HG02885 (cell line): ENCODE measurements around the gene ZNF532.
A peak's percentile ranks its signal among the peaks of the same experiment; 100 is the strongest.

Source experiments
- ATAC-seq: cut with Tn5 transposase; IDR thresholded peaks from one replicate; pipeline ENCODE4 v1.9.1; 2021; ENCODE audit warnings: mild to moderate bottlenecking; ENCODE audit not compliant: unreplicated experiment, poor library complexity

ZNF532 gene

GRCh38 chr18:58929206-58929605 lies 64.5 kb downstream of the ZNF532 start:
- ATAC-seq: no peak

DNA sequence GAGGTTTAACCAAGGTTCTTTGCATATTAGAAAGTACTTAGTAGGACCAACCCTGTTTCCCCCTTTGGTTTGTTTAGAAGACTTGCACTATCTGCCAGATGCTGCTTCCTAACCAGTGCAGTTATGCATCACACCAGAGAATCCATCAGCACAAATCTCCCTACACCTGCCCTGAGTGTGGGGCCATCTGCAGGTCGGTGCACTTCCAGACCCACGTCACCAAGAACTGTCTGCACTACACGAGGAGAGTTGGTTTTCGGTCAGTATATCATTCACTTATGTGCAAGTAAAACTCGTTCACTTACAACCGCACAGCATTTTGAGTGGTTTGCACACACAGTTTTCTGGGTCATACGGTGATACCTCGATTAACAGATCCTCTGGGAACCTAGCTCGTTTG lies 69.7 kb downstream of the ZNF532 start:
- ATAC-seq: no peak

- no peak for ATAC-seq
Measured at GRCh38 chr18:58934933-58935577, 70.4 kb downstream of the ZNF532 start.

DNA sequence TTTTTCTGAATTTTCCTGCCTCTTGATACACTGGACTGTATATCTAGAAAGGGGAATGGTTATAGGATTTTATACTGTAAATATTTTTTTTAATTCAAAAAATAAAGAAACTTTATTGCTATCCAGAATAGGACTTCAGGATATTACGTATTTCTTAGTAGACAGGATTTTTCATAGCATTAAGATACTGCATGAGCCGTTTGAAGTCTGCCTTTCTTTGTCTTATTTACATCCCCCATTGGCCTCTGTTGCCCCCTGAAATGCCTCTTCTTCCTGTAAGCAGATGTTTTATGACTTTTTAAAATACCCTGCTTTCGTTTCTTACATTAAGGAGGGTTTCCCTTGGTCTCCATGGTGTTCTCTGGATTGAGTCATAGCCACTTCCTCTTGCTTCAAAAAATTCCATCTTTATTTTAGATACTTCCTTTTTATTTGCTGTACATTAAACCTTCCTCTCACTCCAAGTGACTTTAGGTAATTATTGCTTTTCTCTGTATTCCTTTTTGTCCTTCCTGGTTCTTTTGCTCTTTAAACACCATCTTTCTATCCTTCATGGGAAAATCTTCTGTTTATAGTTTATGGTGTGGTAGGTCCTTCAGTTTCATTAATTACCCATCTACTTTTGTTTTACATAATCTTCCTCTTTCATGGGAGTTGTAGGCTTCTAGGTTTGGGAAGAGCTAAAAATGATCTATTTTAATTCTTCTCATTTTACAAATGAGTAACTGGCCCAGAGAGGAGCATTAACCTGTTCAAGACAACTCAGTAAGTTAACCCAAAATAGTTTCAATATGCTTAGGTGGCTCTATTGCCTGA lies 72.6 kb downstream of the ZNF532 start:
- no peak for ATAC-seq

GRCh38 chr18:58937887-58938267 lies 73.2 kb downstream of the ZNF532 start:
- no peak for ATAC-seq

- ATAC-seq: no peak
Measured at GRCh38 chr18:58941426-58942099, 76.9 kb downstream of the ZNF532 start.

DNA sequence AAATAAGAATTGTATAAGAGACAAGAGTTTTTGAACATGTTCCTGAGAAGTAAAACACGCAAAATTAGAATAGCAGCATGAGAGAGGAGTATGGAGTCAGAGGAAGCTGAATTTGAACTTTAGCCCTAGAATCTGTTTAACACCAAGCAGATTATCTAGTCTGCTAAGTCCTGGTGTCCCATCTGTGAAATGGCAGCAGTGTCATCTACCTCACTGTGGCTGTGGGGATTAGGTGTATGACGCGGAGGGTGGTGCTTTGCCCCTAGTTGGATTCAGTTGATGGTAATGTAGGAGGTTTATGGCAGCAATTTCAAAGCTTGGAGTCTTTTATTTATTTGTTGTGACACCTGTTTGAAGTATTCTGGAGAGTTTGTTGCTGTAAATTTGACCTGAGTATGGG lies 79.2 kb downstream of the ZNF532 start:
- no peak for ATAC-seq

DNA sequence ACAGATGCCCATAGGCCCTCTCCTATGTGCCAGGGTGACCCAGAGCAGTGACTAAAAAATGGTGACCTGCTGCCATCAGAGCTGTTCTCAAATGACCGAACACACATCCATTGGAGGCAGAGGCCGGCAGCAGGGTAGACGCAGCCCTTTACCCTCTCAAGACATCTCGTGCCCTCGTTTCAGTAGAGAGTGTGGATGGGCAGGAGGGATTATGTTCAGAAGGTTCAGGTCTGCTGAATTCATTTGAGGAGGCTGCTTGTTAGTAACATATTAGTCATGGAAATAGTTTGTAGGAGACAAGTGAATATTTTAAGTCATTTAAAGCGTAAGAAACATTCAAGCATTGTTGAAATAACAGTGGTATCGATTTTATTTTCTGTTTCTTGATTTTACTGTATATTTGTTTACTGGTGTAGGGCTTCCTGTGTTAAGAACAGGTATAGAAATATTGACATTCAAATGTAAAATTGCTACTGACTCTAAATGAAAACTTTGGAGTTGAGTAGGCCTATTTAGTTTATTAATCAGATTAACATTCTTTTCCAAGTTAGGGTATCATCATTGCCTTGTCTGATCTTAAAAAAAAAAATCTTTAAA lies 82.6 kb downstream of the ZNF532 start:
- peak; percentile 47 for ATAC-seq

- ATAC-seq: no peak
Measured at GRCh38 chr18:58949031-58949430, 84.4 kb downstream of the ZNF532 start.

DNA sequence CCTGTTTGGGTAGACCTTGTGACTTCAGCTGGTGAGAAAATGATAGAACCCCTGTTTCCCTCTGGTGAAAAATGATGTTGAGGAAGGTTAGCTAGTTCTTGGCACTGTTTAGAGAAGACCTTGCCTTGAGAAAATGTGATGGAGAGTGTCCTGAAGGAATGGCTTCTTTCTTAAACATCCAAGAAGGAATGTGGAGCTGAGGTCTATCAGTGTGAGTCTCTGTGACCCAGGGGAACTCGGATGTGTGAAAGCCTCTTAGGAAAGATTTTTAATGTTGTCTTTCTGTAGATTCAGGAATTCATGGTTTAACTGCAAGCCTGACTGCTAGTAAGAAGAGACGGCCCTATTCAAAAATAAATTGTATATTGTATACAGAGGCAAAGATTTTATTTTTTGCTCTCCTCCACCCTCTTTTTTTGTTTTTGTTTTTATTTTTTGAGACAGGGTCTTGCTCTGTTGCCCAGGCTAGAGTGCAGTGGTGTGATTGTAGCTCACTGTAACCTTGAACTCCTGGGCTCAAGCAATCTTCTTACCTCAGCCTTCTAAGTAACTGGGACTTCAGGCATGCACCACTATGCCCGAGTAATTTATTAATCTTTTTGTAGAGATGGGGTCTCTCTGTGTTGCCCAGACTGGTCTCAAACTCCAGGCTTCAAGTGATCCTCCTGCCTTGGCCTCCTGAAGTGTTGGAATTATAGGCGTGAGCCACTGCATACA lies 87.5 kb downstream of the ZNF532 start:
- no peak for ATAC-seq

- ATAC-seq: no peak
Measured at GRCh38 chr18:58952858-58953257, 88.2 kb downstream of the ZNF532 start.

- ATAC-seq: no peak
Measured at GRCh38 chr18:58953627-58954026, 89.0 kb downstream of the ZNF532 start.

DNA sequence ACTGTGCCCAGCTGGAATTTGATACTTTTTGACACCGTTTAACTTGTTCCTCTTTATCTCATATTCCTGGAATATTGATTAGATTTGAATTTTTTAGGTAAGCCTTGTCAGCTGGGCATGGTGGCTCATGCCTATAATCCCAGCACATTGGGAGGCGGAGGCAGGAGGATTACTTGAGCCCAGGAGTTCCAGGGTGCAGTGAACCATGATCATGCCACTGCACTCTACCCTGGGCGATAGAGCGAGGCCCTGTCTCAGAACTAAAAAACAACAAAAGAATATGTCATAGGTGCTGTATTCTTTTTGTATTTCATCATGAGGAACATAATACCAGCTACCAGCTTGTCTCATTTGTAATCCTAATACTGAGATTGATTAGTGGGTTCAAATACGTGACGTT lies 90.3 kb downstream of the ZNF532 start:
- ATAC-seq: no peak

DNA sequence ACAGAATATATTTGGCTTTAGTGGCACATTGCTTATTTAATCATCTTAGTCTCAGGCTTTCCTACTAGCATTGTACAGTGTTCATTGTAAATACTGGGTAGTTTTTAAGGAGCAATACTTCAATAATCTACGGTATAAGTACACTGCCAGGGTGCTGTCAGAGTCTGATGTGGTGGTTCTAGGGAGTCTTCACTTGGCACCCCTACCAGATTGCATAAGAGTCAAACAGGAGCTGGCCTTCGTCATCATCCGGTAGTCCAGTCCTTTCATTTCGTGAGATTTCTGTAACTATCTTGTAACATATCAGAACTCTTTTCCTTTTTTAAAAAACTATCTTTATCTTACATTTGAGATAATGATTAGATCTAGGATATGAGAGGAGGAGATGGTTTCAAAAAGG lies 91.1 kb downstream of the ZNF532 start:
- no peak for ATAC-seq

DNA sequence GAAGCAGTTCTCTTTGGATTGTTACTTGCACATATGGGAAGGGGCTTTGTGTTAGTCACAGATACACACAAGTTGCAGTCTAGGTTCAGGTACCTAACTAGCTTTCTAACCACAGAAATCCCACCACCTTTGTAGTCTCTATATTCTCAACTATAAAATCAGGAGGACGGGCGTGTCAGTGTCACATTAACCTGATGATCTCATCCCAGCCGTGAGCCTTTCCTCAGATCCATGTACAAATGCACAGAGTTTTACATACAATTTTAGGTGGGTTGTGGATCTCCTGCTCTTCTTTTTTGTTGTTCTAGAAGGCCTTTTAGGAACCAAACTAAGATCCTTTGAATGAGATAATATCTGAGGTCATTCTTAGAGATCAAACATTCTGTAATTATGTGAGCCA lies 94.0 kb downstream of the ZNF532 start:
- no peak for ATAC-seq

DNA sequence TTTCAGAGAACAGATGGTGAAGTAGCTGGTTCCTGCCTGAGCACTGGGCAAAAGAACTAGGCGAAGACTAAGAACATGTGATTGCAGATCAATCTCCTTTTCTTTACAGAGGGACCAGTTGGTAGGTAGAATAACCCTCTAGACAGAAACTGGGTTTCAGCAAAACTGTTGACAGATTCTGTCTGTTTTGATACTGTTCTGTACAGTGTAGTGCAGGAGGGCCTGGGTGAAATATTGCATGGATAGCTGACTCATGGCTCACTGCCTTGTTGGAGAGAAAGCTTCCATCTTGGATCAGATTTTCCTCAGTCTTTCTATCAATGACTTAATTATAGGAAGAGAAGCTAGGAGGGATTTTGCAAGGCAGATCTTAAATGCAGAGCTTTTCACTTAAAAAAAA lies 95.8 kb downstream of the ZNF532 start:
- ATAC-seq: no peak

GRCh38 chr18:58960946-58961722 lies 96.5 kb downstream of the ZNF532 start:
- peak; percentile 54 for ATAC-seq

DNA sequence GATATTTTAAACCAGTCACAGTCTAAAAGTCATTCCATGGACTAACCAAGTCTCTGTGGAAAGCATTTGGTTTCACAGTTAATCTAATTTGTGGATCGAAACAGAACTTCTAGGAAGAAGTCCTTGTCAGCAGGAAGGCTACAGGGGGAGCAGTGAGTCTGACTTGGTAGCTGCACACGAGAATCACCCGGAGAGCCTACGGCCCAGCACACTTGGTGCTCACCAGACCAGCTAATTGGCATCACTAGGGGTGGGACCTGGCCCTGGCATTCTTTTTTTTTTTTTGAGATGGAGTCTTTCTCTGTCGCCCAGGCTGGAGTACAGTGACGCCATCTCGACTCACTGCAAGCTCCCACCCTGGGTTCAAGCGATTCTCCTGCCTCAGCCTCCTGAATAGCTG lies 97.7 kb downstream of the ZNF532 start:
- ATAC-seq: no peak

GRCh38 chr18:58965291-58966004 lies 100.8 kb downstream of the ZNF532 start:
- no peak for ATAC-seq
